Loucy (cell line): ENCODE data around the gene PCK1.

Experiments used
- CTCF ChIP-seq: fragments of 200-600 bp; sonication (generic); conservative IDR thresholded peaks from 2 replicates; pipeline ENCODE4 v1.5.1; 2014; ENCODE audit warnings: mild to moderate bottlenecking, antibody characterized with exemption, low read length
- EZH2phosphoT487 ChIP-seq: fragments of 200-600 bp; IDR thresholded peaks from 2 replicates; pipeline ENCODE4 v1.6.1; 2018; ENCODE audit warnings: antibody characterized with exemption, mild to moderate bottlenecking, moderate library complexity, borderline replicate concordance

GRCh38 chr20:57559658-57560553 is 1.0 kb upstream of the PCK1 start:
- no peak for TF ChIP-seq CTCF
- TF ChIP-seq EZH2phosphoT487, result no peak
